K562 (cell line): ENCODE data around the gene POU3F1. TPM values are rescaled to one million over a fixed set of nuclear protein-coding genes. Genes with fewer than 3 reads are reported as not detected.

Source experiments
- CBX5 ChIP-seq: IDR thresholded peaks from 2 replicates; pipeline ENCODE4 v1.6.1; 2014; ENCODE audit warnings: low read depth, borderline replicate concordance
- CHCHD3 ChIP-seq: fragments of 250-450 bp; sonication (Bioruptor Pico); IDR thresholded peaks from 2 replicates; pipeline ENCODE4 v2.1.2; 2022; ENCODE audit warnings: mild to moderate bottlenecking
- CHD2 ChIP-seq: IDR thresholded peaks from 2 replicates; pipeline ENCODE4 v1.6.1; 2011; ENCODE audit warnings: low read depth, low read length
- NCOA2 ChIP-seq, 2 experiments: fragments of 450-650 bp; IDR thresholded peaks; 2 replicates each; pipeline ENCODE4 v1.6.1; 2018; ENCODE audit warnings: mild to moderate bottlenecking in 2 of 2, moderate library complexity in 1 of 2; ENCODE audit not compliant: partially characterized antibody in 2 of 2
- PHF8 ChIP-seq: fragments of 200-600 bp; sonication (generic); IDR thresholded peaks from 2 replicates; pipeline ENCODE4 v1.6.1; 2012; ENCODE audit warnings: mixed run types, mild to moderate bottlenecking, inconsistent platforms, low read length, moderate library complexity, borderline replicate concordance
- POLR2AphosphoS2 ChIP-seq: IDR thresholded peaks from 2 replicates; pipeline ENCODE4 v1.6.1; 2012; ENCODE audit warnings: low read length, improper control_type of control experiment
- RAD21 ChIP-seq, 2 experiments: fragments of 250-450 bp in 1 of 2; fragments of 450-650 bp in 1 of 2; sonication (Bioruptor Pico) in 1 of 2; formaldehyde crosslinking in 1 of 2; IDR thresholded peaks in 1 of 2; conservative IDR thresholded peaks in 1 of 2; 2 replicates each; pipeline versions ENCODE4 v1.4.0 to v1.8.0; 2020 to 2022; ENCODE audit warnings: mild to moderate bottlenecking in 2 of 2, moderate library complexity in 1 of 2
- ZNF444 ChIP-seq: fragments of 250-450 bp; sonication (Bioruptor Pico); IDR thresholded peaks from 2 replicates; pipeline ENCODE4 v1.4.0; 2020; ENCODE audit warnings: mild to moderate bottlenecking, moderate library complexity
- polyA plus RNA-seq, 8 experiments: library from polyadenylated mRNA; depleted of rRNA in 4 of 8; stranded (reverse) in 5 of 8; unstranded in 3 of 8; fragments of >200 nt; fragmentation: Nextera tagmentation in 2 of 8; fragmentation: Illumina TruSeq in 1 of 8; extraction: Ambion mirVana in 2 of 8; extraction: Trizol in 1 of 8; gene quantifications; 2 replicates each; pipeline versions ENCODE4 v1.2.1 to v1.2.3, GENCODE V29; 2011 to 2014; ENCODE audit warnings: inconsistent platforms in 1 of 8, missing spikeins in 1 of 8
- total RNA-seq, 7 experiments: library from RNA; depleted of rRNA in 6 of 7; stranded (reverse); fragments of >200 nt in 6 of 7; fragmentation: Illumina TruSeq in 2 of 7; extraction: Trizol in 2 of 7; gene quantifications; 2 replicates each; pipeline versions ENCODE4 v1.2.1 to v1.2.3, GENCODE V29; 2011 to 2021; ENCODE audit warnings: low replicate concordance in 1 of 7
- TF ChIP-seq, protein P1 (sequence below): fragments of 200-600 bp; sonication (generic); IDR thresholded peaks from one replicate; pipeline ENCODE4 v1.6.1; 2012; ENCODE audit warnings: mild to moderate bottlenecking, low read depth, low read length, inconsistent platforms
- TF ChIP-seq, protein P2 (sequence below): sonication (generic); formaldehyde crosslinking; IDR thresholded peaks from 2 replicates; pipeline ENCODE4 v1.8.0; 2022; ENCODE audit warnings: mild to moderate bottlenecking, low read depth, missing genetic modification reagents
- TF ChIP-seq, protein P3 (sequence below), 2 experiments: fragments of 450-650 bp; IDR thresholded peaks; 2 replicates each; pipeline ENCODE4 v1.6.1; 2016

Gene POU3F1
- total and polyA plus RNA-seq, 9 of the 15 experiments (the other 6 are each of a cell fraction or from before 2014, with no cell fraction given), result 0.09 TPM; not detected in 8

DNA sequence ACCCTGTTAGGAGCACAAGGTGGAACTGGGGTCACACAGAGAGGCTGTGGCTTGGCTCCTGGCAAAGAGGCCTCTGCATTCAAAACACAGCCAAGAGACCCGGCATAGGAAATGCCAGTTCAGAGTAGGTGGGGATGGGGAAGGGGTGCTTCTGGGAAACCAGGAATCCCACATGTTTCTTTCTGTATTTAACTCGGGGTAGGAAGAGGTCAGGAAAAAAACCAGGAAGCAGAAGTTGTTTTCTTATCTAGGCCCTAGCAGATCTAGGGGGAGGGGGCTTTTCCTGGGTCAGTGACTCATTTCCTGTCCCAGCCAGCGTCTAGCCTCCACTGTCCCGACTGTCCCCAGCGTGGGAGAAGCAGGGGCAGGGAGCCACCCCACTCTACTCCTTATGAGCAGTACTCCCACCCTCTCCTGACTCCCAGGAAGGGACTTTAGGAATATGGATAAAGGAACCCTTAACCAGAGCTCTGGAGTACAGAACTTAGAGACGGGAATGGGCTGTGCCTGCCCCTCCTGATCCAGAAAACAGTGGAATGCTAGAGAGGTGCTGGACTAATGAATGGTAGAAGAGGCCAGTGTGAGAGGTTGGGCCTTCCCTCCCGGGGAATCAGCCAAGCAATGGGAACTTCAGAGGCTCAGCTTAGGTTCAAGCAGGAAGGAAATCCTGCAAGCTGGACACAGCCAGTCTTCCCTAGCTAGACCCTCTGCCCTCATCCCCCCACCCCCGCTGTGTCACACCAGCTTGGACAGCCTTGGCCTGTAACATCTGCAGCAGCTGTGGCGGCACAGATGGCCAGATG is 47.0 kb downstream of the POU3F1 start (continued):
- TF ChIP-seq, protein P1, sequence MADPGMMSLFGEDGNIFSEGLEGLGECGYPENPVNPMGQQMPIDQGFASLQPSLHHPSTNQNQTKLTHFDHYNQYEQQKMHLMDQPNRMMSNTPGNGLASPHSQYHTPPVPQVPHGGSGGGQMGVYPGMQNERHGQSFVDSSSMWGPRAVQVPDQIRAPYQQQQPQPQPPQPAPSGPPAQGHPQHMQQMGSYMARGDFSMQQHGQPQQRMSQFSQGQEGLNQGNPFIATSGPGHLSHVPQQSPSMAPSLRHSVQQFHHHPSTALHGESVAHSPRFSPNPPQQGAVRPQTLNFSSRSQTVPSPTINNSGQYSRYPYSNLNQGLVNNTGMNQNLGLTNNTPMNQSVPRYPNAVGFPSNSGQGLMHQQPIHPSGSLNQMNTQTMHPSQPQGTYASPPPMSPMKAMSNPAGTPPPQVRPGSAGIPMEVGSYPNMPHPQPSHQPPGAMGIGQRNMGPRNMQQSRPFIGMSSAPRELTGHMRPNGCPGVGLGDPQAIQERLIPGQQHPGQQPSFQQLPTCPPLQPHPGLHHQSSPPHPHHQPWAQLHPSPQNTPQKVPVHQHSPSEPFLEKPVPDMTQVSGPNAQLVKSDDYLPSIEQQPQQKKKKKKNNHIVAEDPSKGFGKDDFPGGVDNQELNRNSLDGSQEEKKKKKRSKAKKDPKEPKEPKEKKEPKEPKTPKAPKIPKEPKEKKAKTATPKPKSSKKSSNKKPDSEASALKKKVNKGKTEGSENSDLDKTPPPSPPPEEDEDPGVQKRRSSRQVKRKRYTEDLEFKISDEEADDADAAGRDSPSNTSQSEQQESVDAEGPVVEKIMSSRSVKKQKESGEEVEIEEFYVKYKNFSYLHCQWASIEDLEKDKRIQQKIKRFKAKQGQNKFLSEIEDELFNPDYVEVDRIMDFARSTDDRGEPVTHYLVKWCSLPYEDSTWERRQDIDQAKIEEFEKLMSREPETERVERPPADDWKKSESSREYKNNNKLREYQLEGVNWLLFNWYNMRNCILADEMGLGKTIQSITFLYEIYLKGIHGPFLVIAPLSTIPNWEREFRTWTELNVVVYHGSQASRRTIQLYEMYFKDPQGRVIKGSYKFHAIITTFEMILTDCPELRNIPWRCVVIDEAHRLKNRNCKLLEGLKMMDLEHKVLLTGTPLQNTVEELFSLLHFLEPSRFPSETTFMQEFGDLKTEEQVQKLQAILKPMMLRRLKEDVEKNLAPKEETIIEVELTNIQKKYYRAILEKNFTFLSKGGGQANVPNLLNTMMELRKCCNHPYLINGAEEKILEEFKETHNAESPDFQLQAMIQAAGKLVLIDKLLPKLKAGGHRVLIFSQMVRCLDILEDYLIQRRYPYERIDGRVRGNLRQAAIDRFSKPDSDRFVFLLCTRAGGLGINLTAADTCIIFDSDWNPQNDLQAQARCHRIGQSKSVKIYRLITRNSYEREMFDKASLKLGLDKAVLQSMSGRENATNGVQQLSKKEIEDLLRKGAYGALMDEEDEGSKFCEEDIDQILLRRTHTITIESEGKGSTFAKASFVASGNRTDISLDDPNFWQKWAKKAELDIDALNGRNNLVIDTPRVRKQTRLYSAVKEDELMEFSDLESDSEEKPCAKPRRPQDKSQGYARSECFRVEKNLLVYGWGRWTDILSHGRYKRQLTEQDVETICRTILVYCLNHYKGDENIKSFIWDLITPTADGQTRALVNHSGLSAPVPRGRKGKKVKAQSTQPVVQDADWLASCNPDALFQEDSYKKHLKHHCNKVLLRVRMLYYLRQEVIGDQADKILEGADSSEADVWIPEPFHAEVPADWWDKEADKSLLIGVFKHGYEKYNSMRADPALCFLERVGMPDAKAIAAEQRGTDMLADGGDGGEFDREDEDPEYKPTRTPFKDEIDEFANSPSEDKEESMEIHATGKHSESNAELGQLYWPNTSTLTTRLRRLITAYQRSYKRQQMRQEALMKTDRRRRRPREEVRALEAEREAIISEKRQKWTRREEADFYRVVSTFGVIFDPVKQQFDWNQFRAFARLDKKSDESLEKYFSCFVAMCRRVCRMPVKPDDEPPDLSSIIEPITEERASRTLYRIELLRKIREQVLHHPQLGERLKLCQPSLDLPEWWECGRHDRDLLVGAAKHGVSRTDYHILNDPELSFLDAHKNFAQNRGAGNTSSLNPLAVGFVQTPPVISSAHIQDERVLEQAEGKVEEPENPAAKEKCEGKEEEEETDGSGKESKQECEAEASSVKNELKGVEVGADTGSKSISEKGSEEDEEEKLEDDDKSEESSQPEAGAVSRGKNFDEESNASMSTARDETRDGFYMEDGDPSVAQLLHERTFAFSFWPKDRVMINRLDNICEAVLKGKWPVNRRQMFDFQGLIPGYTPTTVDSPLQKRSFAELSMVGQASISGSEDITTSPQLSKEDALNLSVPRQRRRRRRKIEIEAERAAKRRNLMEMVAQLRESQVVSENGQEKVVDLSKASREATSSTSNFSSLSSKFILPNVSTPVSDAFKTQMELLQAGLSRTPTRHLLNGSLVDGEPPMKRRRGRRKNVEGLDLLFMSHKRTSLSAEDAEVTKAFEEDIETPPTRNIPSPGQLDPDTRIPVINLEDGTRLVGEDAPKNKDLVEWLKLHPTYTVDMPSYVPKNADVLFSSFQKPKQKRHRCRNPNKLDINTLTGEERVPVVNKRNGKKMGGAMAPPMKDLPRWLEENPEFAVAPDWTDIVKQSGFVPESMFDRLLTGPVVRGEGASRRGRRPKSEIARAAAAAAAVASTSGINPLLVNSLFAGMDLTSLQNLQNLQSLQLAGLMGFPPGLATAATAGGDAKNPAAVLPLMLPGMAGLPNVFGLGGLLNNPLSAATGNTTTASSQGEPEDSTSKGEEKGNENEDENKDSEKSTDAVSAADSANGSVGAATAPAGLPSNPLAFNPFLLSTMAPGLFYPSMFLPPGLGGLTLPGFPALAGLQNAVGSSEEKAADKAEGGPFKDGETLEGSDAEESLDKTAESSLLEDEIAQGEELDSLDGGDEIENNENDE, result no peak
- TF ChIP-seq, protein P2, sequence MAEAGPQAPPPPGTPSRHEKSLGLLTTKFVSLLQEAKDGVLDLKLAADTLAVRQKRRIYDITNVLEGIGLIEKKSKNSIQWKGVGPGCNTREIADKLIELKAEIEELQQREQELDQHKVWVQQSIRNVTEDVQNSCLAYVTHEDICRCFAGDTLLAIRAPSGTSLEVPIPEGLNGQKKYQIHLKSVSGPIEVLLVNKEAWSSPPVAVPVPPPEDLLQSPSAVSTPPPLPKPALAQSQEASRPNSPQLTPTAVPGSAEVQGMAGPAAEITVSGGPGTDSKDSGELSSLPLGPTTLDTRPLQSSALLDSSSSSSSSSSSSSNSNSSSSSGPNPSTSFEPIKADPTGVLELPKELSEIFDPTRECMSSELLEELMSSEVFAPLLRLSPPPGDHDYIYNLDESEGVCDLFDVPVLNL (CRISPR knock-in tag), result no peak
- TF ChIP-seq PHF8, result peak; percentile 48; the same call in 1 of the 2 replicates
- no peak; the same call in 1 of the 2 replicates for TF ChIP-seq POLR2AphosphoS2
- TF ChIP-seq NCOA2 (IDR thresholded peaks at IDR 0.05; ENCODE audit: partially characterized antibody in 2 of 2), result no peak
- no peak for TF ChIP-seq CHD2
- 0 out of 4 replicates have a peak, but pooled peaks of 1 of the 2 experiments have one; percentile 2 for TF ChIP-seq RAD21 (CRISPR knock-in tag; conservative IDR thresholded peaks at IDR 0.05 in 1 of 2, IDR thresholded peaks at IDR 0.05 in 1 of 2)
- TF ChIP-seq CHCHD3 (CRISPR knock-in tag), result no peak
- TF ChIP-seq, protein P3, sequence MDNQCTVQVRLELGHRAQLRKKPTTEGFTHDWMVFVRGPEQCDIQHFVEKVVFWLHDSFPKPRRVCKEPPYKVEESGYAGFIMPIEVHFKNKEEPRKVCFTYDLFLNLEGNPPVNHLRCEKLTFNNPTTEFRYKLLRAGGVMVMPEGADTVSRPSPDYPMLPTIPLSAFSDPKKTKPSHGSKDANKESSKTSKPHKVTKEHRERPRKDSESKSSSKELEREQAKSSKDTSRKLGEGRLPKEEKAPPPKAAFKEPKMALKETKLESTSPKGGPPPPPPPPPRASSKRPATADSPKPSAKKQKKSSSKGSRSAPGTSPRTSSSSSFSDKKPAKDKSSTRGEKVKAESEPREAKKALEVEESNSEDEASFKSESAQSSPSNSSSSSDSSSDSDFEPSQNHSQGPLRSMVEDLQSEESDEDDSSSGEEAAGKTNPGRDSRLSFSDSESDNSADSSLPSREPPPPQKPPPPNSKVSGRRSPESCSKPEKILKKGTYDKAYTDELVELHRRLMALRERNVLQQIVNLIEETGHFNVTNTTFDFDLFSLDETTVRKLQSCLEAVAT (IDR thresholded peaks at IDR 0.05), result peak in 1 of 2 experiments; percentile 18; a peak in 1 of 4 replicates
- peak; percentile 54; the same call in 1 of the 2 replicates for TF ChIP-seq ZNF444 (CRISPR knock-in tag)
- TF ChIP-seq CBX5, result no peak
